NCI-H2196 treated with DMSO at 0.1 percent for 48 hours (cell line): ENCODE measurements around the gene SNX32.
"Not testable (repeated sequence)": the region's sequence is repeated elsewhere in the genome, so short reads cannot be mapped to it uniquely, and the experiment has no call there.

Source experiments
- DNase-seq: peaks from one replicate; lab custom pipeline; 2025; ENCODE audit not compliant: unreplicated experiment; lab: John Stamatoyannopoulos, UW

The SNX32 gene

GRCh38 chr11:65822776-65823528 lies 10.8 kb upstream of the SNX32 start:
- no peak for DNase-seq

GRCh38 chr11:65826984-65827735 lies 6.6 kb upstream of the SNX32 start:
- no peak for DNase-seq

- no peak for DNase-seq
Observed at GRCh38 chr11:65829459-65829858, 4.3 kb upstream of the SNX32 start.

GRCh38 chr11:65832231-65832630 lies 1.5 kb upstream of the SNX32 start:
- not testable (repeated sequence) for DNase-seq

- no peak for DNase-seq
Observed at GRCh38 chr11:65834202-65834601, 439 bp downstream of the SNX32 start.

GRCh38 chr11:65842144-65842543 lies 8.4 kb downstream of the SNX32 start:
- DNase-seq = no peak

- no peak for DNase-seq
Observed at GRCh38 chr11:65843811-65844210, 10.0 kb downstream of the SNX32 start.

- no peak for DNase-seq
Observed at GRCh38 chr11:65844231-65844872, 10.6 kb downstream of the SNX32 start.

- DNase-seq = no peak
Observed at GRCh38 chr11:65847746-65848145, 14.0 kb downstream of the SNX32 start.

GRCh38 chr11:65848693-65849092 lies 14.9 kb downstream of the SNX32 start:
- not testable (repeated sequence) for DNase-seq

GRCh38 chr11:65849366-65849765 lies 15.6 kb downstream of the SNX32 start:
- DNase-seq = no peak

- no peak for DNase-seq
Observed at GRCh38 chr11:65849771-65850216, 16.0 kb downstream of the SNX32 start.

- no peak for DNase-seq
Observed at GRCh38 chr11:65850217-65851082, 16.7 kb downstream of the SNX32 start.

- no peak for DNase-seq
Observed at GRCh38 chr11:65851083-65851579, 17.4 kb downstream of the SNX32 start.

- no peak for DNase-seq
Observed at GRCh38 chr11:65851811-65852507, 18.2 kb downstream of the SNX32 start.

- DNase-seq = no peak
Observed at GRCh38 chr11:65852508-65853245, 18.9 kb downstream of the SNX32 start.

GRCh38 chr11:65853246-65853979 lies 19.6 kb downstream of the SNX32 start:
- no peak for DNase-seq

- DNase-seq = no peak
Observed at GRCh38 chr11:65854161-65854592, 20.4 kb downstream of the SNX32 start.
